HG03066 (cell line): ENCODE results near the gene PACRG.

ENCODE experiments used
- ATAC-seq: cut with Tn5 transposase; IDR thresholded peaks from one replicate; pipeline ENCODE4 v1.9.1; 2021; ENCODE audit warnings: low read depth; ENCODE audit not compliant: unreplicated experiment

The PACRG gene

DNA sequence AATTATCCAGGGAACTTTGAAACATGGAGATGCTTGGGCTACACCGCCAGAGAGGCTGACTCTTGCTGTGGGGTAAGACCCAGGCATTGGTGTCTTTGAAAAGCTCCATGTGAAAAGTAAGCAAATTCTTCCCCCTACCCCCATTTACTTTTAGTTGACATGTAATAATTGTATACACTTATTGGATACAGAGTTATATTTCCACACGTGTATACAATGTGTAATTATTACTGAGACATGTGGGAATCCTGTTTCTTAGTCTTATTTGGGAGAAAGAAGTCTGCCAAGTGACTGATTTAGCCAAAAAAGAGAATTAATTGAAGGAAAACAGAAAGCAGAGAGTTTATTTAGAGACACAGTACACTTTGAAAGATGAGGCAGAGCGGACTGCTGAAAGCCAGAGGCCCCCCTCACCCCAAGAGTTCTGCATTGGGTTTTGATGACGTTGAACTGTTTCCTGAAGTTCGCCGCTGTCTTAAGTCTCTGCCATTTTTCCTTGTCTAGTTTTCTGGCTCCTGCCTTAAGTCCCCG, 193.8 kb downstream of the PACRG start:
- ATAC-seq = no peak

- no peak for ATAC-seq
These were observed 194.9 kb downstream of the PACRG start for GRCh38 chr6:162922563-162923166.

GRCh38 chr6:162934844-162935243, 207.1 kb downstream of the PACRG start:
- ATAC-seq = no peak

DNA sequence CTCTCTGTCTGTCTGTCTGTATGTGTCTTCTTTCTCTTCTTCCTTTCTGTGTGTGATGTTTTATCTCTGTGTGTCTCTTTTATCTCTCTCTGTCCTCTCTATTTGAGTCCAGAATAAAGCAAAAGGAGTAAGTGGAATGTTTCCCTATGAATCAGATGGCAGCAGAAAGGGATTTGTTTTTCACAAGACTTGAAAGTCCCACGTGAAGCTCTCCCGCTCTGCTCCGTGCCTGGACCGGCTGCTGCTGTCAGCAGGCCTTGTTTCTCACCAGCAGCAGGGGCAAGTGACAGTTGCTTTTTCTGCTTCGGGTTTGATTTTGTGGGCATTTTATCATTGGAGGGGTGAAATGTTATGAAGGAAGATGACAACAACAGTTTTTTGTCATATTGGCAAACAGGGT, 212.7 kb downstream of the PACRG start:
- ATAC-seq = no peak

- ATAC-seq = no peak
These were observed 213.4 kb downstream of the PACRG start for GRCh38 chr6:162941128-162941527.

GRCh38 chr6:162942866-162943265, 215.1 kb downstream of the PACRG start:
- no peak for ATAC-seq

DNA sequence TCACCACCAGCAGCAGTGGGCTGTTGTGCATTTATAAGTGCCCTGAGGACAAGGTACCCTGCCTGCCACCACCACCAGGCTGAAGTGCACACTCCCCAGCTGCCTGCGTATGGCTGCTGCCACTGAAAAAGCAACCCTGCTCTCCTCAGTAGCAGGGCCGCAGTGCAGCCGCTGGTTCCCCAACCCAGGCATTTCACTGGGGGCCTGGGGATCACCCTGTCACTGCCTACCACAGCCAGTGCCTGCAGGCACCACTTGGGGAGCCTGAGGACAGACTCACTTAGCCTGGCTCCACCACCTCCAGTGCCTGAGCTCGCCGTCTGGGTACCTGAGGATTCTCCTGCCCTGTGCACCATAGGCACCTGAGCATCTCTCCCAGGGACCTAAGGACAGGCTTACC, 215.6 kb downstream of the PACRG start:
- ATAC-seq = no peak

DNA sequence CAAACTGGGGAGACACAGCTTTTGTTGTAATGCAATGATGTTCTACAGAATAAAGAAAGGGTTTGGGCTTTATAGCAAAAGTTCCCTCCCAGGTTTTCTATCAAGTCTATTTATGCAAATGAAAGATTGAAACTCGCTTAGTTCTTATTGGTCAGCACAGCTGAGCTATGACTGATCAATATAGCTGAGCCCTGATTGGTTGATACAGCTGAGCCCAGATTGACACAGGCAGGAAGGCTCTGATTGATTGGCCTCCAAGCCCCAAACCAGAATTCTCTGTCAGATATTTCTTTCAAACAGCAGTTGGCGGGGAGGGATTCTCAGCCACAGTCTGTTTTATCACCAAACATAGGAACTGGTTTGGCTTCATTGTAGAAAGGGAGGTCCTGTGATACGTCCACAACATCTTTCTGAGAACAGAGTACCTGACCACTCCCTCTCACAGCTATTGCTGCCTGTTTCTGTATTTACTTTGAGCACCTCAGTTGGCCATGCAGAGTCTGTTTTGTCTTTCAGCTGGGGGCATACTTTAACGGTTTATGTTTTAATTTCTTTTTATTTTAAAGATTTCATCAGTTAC, 223.5 kb downstream of the PACRG start:
- no peak for ATAC-seq

DNA sequence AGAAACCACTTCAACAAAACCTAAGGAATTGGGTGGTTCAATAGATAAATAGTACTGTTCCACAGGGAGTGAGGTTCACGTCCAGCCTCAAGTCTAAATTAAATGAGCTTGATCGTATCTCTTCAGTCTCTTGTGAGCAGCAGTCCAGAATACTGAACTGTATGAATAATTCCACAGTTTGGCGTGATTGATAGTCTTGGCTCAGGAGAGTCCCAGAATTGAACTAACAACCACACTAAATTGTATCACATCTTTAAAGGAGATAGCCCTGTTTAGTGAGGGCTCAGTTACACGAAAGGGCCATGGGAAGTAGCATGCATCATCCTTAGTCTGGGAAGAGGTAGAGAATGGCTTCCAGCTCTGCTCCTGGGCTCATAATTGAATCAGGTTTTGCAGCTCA, 224.6 kb downstream of the PACRG start:
- no peak for ATAC-seq

DNA sequence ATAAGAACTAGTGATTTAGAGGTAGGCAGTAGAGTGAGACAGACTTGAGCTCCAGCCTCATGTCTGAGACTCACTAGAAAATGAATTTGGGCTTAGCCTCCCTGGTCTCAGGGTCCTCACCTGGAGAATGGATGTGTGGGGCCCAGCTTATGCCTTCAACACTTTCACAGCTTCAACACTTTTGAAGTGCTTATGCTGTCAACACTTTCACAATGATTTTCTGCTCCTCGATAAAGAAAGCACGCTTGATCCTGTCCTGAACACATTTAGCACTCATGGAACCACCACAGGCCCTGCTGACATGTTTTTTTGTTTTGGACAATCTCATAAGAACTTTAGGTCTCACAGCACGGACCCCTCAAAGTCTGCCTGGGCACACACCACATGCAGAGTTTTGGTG, 229.3 kb downstream of the PACRG start:
- no peak for ATAC-seq

GRCh38 chr6:162960679-162961457, 233.1 kb downstream of the PACRG start:
- ATAC-seq = no peak

- ATAC-seq = no peak
These were observed 234.3 kb downstream of the PACRG start for GRCh38 chr6:162962093-162962492.

GRCh38 chr6:162963861-162964260, 236.1 kb downstream of the PACRG start:
- ATAC-seq = no peak

DNA sequence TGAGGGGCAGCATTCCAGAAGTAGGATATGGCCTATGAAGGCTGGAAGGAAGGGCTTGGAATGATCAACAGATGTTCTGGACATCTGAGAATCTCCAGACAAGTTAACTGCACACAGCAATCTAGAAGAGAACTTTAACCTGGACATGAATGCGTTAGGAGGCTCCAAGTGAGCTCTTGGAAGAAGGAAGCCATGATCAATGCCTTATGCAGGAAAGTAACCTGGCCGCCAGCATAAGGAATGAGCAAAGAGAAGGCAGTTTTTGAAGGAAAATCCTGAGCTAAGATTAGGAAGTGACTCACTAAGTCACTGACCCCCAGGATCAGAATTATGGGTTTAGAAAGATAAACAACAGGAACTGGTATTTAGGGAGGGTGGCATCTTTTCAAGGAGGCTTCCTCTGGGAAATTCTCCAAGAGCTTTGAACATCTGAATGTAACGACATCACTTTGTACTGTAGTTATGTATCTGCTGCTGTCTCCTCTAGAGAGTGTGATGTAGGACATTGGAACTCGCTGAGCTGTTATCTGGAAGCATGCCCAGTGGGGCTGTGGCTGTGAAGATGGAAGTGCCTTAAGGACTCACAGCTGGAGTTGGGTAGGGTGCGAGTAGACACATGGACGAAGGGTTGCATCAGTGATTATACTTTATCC, 236.8 kb downstream of the PACRG start:
- ATAC-seq = no peak

GRCh38 chr6:162965366-162965765, 237.6 kb downstream of the PACRG start:
- ATAC-seq = no peak

DNA sequence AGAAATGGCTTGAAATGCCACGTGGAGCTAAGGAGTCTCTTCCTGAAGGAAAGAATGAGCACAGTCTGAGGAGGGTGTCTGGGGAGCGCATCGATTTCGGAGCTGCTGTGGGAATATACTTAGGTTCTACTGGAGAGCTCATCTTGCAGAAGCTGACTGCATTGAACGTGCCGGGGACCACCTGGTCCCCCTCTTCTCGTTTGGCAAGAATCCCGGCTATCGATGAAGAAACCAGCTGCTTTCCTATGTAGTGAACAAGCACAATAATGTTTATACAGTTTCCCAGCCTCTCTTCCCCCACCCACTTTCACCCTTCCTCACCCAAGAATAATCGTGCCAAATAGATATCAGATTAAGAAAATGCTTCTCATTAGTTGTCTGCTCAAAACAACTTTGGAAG, 242.5 kb downstream of the PACRG start:
- no peak for ATAC-seq

DNA sequence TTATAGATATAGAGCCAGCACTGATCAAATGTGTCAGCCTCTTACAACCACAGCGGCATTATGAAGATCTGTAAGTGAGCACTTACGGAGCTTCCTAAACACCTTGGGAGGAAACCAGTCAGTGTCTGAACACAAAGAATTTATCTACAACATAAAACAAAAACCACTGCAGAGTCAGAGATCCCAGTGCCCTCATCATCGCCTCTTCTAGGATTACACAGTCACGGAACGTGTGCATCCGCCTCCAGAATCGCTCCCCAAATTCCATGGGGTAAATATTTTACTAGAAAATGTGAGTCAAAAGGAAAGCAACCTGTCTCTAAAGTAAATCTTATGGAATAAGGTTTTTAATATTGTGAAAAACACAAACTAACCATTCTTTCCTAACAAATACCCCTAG, 243.6 kb downstream of the PACRG start:
- ATAC-seq = no peak

DNA sequence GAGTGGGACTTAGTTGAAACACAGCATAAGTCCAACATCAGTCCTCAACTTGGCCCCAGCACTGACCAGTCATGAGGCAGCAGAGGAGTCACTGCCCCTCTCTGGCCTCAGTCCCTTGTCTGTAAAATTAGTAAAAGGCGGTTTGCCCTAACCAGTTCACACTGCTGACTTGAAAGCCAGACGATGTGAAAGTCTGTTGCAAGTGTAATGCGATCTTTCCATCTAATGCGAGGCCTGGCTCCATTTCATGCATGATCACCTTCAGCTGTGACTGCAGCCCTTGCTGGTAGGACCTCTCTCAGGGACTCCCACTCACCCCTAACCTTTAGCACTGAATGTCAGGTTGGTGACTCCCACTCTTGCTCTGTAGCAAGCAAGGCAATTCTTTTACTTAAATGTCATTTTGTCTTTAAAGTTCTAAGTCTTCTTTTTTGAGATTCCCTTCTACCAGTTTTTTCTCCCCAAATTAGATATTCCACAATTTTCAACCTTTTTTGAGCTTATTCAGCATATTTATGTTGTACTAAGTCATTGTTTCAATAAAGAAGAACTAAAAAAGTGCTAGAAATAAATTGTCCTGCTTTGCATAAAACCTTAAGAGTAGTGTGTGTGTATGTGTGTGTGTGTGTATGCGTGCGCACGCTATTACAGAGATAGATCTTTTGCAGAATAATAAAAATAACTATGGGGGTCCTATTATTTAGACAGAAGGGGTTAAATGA, 245.5 kb downstream of the PACRG start:
- no peak for ATAC-seq

GRCh38 chr6:162973980-162974379, 246.2 kb downstream of the PACRG start:
- no peak for ATAC-seq

- ATAC-seq = no peak
These were observed 246.9 kb downstream of the PACRG start for GRCh38 chr6:162974685-162975084.

DNA sequence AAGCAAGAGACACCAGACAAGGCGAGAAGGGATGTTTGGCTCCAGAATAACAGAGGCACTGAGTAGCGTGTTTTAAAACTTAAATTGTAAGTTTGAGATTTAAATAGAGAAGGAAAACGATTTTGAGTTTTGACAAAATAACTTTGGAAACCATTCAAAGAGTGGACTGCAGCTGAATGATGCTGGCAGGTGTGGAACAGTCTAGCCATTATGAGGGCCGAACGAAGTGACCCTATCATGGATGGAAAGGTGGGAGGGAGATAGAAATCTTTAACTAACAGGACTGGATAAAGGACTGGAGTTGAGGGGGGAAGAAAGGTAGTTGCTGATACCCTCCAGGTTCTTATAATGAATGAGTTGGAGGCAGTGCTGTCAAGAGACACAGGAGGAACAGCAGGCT, 248.4 kb downstream of the PACRG start:
- no peak for ATAC-seq
